ENCODE data around the gene SKP1. TPM values are rescaled to one million over a fixed set of nuclear protein-coding genes. Genes with fewer than 3 reads are reported as not detected.

The SKP1 gene
- total and polyA plus RNA-seq, 5 donors from 2014 or later, result 310 to 1,272 (median 1,236) TPM

DNA sequence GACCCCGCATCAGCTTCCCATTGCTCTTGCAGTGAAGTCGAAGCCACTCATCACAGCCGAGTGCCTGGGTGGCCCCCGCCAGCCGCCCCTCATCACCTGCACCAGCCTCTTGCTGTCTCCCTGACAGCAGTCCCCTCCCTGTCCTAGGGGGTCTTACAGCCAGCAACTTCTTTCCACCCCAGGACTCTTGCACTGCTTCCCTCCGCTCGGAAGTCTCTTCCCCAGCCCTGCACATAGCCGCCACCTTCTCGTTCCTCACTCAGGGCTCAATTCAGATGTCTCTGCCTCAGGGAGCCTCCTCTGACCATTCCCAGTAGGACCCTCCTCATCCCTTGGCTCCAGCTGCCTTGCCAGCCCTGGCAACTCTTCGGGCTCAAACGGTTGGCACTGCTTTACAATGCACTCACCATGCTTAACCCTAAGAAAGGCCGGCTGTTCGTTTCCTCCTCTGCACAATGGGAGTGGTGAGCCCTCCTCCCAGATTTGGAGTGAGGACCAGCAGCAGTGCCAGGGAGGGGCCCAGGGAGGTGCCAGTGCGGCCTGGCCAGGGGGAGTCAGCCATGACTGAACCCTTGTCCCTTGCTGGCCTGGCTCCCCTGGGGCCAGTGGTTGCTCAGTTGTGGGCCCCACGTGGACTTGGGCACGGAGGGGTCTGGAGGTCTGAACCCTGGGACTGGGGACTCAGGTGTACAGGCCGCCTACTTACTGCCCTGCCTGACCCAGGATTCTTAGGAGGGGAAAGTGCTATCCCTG, 56.2 kb downstream of the SKP1 start:
- Histone ChIP-seq H3K9me3 (ENCODE audit: control insufficient read depth in 2 of 2, low read length in 2 of 2) (no peaks in the 10 kb centered on the region), H3K27me3 (ENCODE audit: control insufficient read depth, insufficient read depth, low read length) (no peaks in the 10 kb centered on the region), H3K4me1 (ENCODE audit: control insufficient read depth, insufficient read depth, low read length, poor library complexity, severe bottlenecking) (peaks cover 99% of the 10 kb centered on the region), H3K4me3 (ENCODE audit: low read depth, low read length) (peak overlapping the region; percentile 94), H3K36me3 (ENCODE audit: control insufficient read depth, insufficient read depth, low read length) (peaks cover 44% of the 10 kb centered on the region), H3K27ac (ENCODE audit: insufficient read depth, low read length, poor library complexity, severe bottlenecking) (peak overlapping the region; percentile 49)
- H3K36me3 Mint-ChIP-seq, result peaks cover 67% of the 10 kb centered on the region
- peaks cover 24% of the 10 kb centered on the region for H3K27me3 Mint-ChIP-seq
- peaks cover 4 to 92% (median 52%) of the 10 kb centered on the region in 4 donors for H3K4me1 Mint-ChIP-seq
- no peak for DNase-seq
- no peak for ATAC-seq (ENCODE audit: low read depth in 2 of 2)
- peak overlapping the region; percentile 92 to 100 (median 93) for H3K27ac Mint-ChIP-seq
- H3K4me3 Mint-ChIP-seq, result peak overlapping the region; percentile 90 to 97 (median 92)
- H3K9me3 Mint-ChIP-seq, result peaks cover 0 to 2% (median 0%) of the 10 kb centered on the region in 7 donors

GRCh38 chr5:134119720-134120119, 57.0 kb downstream of the SKP1 start:
- peaks cover 24% of the 10 kb centered on the region for H3K27me3 Mint-ChIP-seq
- no peak overlapping the region for H3K27ac ChIP-seq (ENCODE audit: insufficient read depth, low read length, poor library complexity, severe bottlenecking)
- peak overlapping the region; percentile 87 to 100 (median 93) for H3K27ac Mint-ChIP-seq
- no peaks in the 10 kb centered on the region for H3K27me3 ChIP-seq (ENCODE audit: control insufficient read depth, insufficient read depth, low read length)
- ATAC-seq (ENCODE audit: low read depth in 2 of 2), result no peak
- H3K36me3 Mint-ChIP-seq, result peaks cover 64% of the 10 kb centered on the region
- H3K36me3 ChIP-seq (ENCODE audit: control insufficient read depth, insufficient read depth, low read length), result peaks cover 44% of the 10 kb centered on the region
- peaks cover 92% of the 10 kb centered on the region for H3K4me1 ChIP-seq (ENCODE audit: control insufficient read depth, insufficient read depth, low read length, poor library complexity, severe bottlenecking)
- H3K4me3 Mint-ChIP-seq, result peak overlapping the region; percentile 83 to 97 (median 92)
- peak overlapping the region; percentile 94 for H3K4me3 ChIP-seq (ENCODE audit: low read depth, low read length)
- peaks cover 4 to 83% (median 51%) of the 10 kb centered on the region in 4 donors for H3K4me1 Mint-ChIP-seq
- H3K9me3 Mint-ChIP-seq, result peaks cover 0 to 2% (median 0%) of the 10 kb centered on the region in 7 donors
- DNase-seq, result no peak
- H3K9me3 ChIP-seq (ENCODE audit: control insufficient read depth in 2 of 2, low read length in 2 of 2), result no peaks in the 10 kb centered on the region

DNA sequence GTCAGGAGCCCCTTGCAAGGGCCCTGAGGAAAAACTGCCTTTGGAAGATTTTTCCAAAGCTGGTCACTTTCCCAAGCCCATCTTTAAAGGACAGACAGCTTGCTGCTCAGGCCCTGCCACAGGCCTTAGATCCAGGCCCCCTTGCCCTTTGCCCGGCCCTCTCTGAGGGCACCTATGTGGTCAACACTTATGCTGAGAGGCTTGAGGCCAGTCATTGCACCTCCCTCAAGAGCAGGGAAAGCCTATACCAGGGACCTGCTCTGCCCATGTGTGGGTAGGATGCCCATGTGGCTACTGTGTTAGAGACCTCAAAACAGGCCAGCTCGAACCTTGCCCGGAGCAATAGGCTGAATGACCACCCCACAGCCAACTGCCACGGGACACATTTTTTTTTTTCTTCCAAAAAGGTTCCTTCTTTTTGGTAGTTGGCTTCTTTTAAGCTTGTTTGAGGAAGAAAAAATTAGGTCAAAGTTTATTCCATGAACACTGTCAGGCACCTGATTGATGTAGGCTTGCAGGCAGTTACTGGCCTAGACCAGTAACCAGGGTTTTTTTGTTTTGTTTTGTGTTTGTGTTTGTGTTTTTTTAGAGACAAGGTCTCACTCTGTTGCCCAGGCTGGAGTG, 58.4 kb downstream of the SKP1 start:
- peak overlapping the region; percentile 83 to 97 (median 92) for H3K4me3 Mint-ChIP-seq
- Histone ChIP-seq H3K9me3 (ENCODE audit: control insufficient read depth in 2 of 2, low read length in 2 of 2) (no peaks in the 10 kb centered on the region), H3K4me3 (ENCODE audit: low read depth, low read length) (peak overlapping the region; percentile 94), H3K4me1 (ENCODE audit: control insufficient read depth, insufficient read depth, low read length, poor library complexity, severe bottlenecking) (peaks cover 89% of the 10 kb centered on the region), H3K27ac (ENCODE audit: insufficient read depth, low read length, poor library complexity, severe bottlenecking) (peak overlapping the region; percentile 42), H3K36me3 (ENCODE audit: control insufficient read depth, insufficient read depth, low read length) (peaks cover 44% of the 10 kb centered on the region), H3K27me3 (ENCODE audit: control insufficient read depth, insufficient read depth, low read length) (no peaks in the 10 kb centered on the region)
- no peak for ATAC-seq (ENCODE audit: low read depth in 2 of 2)
- peaks cover 4 to 80% (median 52%) of the 10 kb centered on the region in 4 donors for H3K4me1 Mint-ChIP-seq
- no peak for DNase-seq
- H3K36me3 Mint-ChIP-seq, result peaks cover 60% of the 10 kb centered on the region
- H3K9me3 Mint-ChIP-seq, result peaks cover 0 to 2% (median 0%) of the 10 kb centered on the region in 7 donors
- peaks cover 29% of the 10 kb centered on the region for H3K27me3 Mint-ChIP-seq
- H3K27ac Mint-ChIP-seq, result peak overlapping the region; percentile 87 to 100 (median 93)

DNA sequence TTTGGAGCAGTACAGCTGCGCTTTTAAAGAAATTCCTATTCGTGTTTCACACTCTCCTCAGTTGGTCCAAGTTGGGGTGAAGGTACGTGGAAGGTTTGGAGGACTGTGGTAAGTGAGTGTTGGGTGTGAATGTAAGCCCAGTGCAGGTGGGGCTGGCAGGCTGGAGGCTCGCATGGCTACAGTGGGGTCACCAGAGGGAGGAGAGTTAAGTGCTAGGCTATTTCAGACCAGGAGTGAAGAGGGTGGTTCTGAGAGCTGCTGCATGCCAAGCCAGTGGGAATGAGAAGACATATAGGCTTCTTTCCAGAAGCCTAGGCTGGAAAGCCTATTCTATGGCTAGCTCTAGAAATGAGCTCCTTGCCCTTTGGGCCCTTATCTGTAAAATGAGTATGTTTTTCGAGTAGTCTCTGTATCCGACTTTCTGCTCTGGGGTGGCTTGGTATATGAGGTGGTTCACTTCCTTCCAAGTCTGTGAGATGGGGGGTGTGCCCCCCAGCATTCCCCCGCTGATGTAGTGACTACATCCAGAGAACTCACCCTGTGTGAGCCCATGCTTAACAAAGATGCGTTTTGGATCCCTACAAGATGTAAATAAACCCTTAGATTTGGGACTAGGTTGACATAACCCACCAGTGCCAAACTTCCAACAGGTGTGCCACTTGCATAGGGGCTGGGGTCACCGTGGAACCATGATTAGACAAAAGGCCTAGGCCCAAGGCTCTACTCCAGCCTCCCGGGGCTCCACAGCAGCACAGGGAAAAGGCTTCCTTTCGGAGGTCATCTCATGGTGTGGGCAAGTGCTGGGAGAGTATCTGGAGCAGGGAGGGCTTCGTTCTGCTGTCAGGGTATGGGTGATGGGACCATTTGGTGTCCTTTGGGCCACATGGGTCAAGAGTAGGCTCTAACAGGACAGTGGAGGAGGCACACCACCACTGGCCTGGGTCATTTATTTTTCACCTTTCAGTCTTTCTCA, 59.7 kb downstream of the SKP1 start:
- H3K9me3 ChIP-seq (ENCODE audit: control insufficient read depth in 2 of 2, low read length in 2 of 2), result no peaks in the 10 kb centered on the region
- H3K36me3 ChIP-seq (ENCODE audit: control insufficient read depth, insufficient read depth, low read length), result peaks cover 44% of the 10 kb centered on the region
- H3K27me3 ChIP-seq (ENCODE audit: control insufficient read depth, insufficient read depth, low read length), result peaks cover 2% of the 10 kb centered on the region
- Mint-ChIP-seq H3K27ac (peak overlapping the region; percentile 83 to 100 (median 91)), H3K27me3 (peaks cover 28% of the 10 kb centered on the region), H3K4me3 (peak overlapping the region; percentile 83 to 97 (median 92)), H3K9me3 (peaks cover 0 to 2% (median 0%) of the 10 kb centered on the region in 7 donors), H3K4me1 (peaks cover 4 to 77% (median 48%) of the 10 kb centered on the region in 4 donors), H3K36me3 (peaks cover 54% of the 10 kb centered on the region)
- ATAC-seq (ENCODE audit: low read depth in 2 of 2) (no peak), DNase-seq (no peak)
- peaks cover 87% of the 10 kb centered on the region for H3K4me1 ChIP-seq (ENCODE audit: control insufficient read depth, insufficient read depth, low read length, poor library complexity, severe bottlenecking)
- H3K27ac ChIP-seq (ENCODE audit: insufficient read depth, low read length, poor library complexity, severe bottlenecking), result peak overlapping the region; percentile 50
- peak overlapping the region; percentile 94 for H3K4me3 ChIP-seq (ENCODE audit: low read depth, low read length)

GRCh38 chr5:134116286-134116685, 60.5 kb downstream of the SKP1 start:
- Mint-ChIP-seq H3K4me1 (peaks cover 4 to 77% (median 50%) of the 10 kb centered on the region in 4 donors), H3K36me3 (peaks cover 49% of the 10 kb centered on the region), H3K9me3 (peaks cover 0 to 2% (median 0%) of the 10 kb centered on the region in 7 donors), H3K27me3 (peaks cover 28% of the 10 kb centered on the region), H3K4me3 (peak overlapping the region; percentile 83 to 97 (median 92)), H3K27ac (peak overlapping the region; percentile 83 to 100 (median 91))
- DNase-seq (no peak), ATAC-seq (ENCODE audit: low read depth in 2 of 2) (no peak)
- H3K4me1 ChIP-seq (ENCODE audit: control insufficient read depth, insufficient read depth, low read length, poor library complexity, severe bottlenecking), result peaks cover 87% of the 10 kb centered on the region
- peaks cover 44% of the 10 kb centered on the region for H3K36me3 ChIP-seq (ENCODE audit: control insufficient read depth, insufficient read depth, low read length)
- peak overlapping the region; percentile 72 for H3K27ac ChIP-seq (ENCODE audit: insufficient read depth, low read length, poor library complexity, severe bottlenecking)
- H3K4me3 ChIP-seq (ENCODE audit: low read depth, low read length), result peak overlapping the region; percentile 94
- no peaks in the 10 kb centered on the region for H3K9me3 ChIP-seq (ENCODE audit: control insufficient read depth in 2 of 2, low read length in 2 of 2)
- H3K27me3 ChIP-seq (ENCODE audit: control insufficient read depth, insufficient read depth, low read length), result peaks cover 2% of the 10 kb centered on the region

GRCh38 chr5:134115806-134116175, 61.0 kb downstream of the SKP1 start:
- ATAC-seq (ENCODE audit: low read depth in 2 of 2) (no peak), DNase-seq (no peak)
- Mint-ChIP-seq H3K4me1 (peaks cover 4 to 77% (median 47%) of the 10 kb centered on the region in 4 donors), H3K27ac (peak overlapping the region; percentile 82 to 100 (median 83)), H3K4me3 (peak overlapping the region; percentile 83 to 97 (median 92)), H3K27me3 (peaks cover 28% of the 10 kb centered on the region), H3K36me3 (peaks cover 47% of the 10 kb centered on the region), H3K9me3 (peaks cover 0 to 2% (median 0%) of the 10 kb centered on the region in 7 donors)
- Histone ChIP-seq H3K27ac (ENCODE audit: insufficient read depth, low read length, poor library complexity, severe bottlenecking) (peak overlapping the region; percentile 72), H3K36me3 (ENCODE audit: control insufficient read depth, insufficient read depth, low read length) (peaks cover 41% of the 10 kb centered on the region), H3K4me1 (ENCODE audit: control insufficient read depth, insufficient read depth, low read length, poor library complexity, severe bottlenecking) (peaks cover 87% of the 10 kb centered on the region), H3K9me3 (ENCODE audit: control insufficient read depth in 2 of 2, low read length in 2 of 2) (no peaks in the 10 kb centered on the region), H3K27me3 (ENCODE audit: control insufficient read depth, insufficient read depth, low read length) (peaks cover 2% of the 10 kb centered on the region), H3K4me3 (ENCODE audit: low read depth, low read length) (peak overlapping the region; percentile 94)
